ENCODE data around the gene SSBP3.

GRCh38 chr1:54307305-54307704, 98.9 kb downstream of the SSBP3 start:
- TF ChIP-seq CTCF (IDR thresholded peaks at IDR 0.05) (no peak), EP300 (IDR thresholded peaks at IDR 0.05) (no peak)
